GM12878 (cell line): ENCODE results near the gene RPA3. TPM values are rescaled to one million over a fixed set of nuclear protein-coding genes. Genes with fewer than 3 reads are reported as not detected.
A peak's percentile ranks its signal among the peaks of the same experiment; 100 is the strongest.

Experiments
- BHLHE40 ChIP-seq, 2 experiments: fragments of 450-650 bp in 1 of 2; IDR thresholded peaks; 2 replicates each; pipeline ENCODE4 v1.6.1; 2011 to 2017; ENCODE audit warnings: low read depth in 2 of 2, borderline replicate concordance in 1 of 2, improper control_type of control experiment in 1 of 2, low read length in 1 of 2, mild to moderate bottlenecking in 1 of 2
- CBX5 ChIP-seq: sonication (generic); IDR thresholded peaks from 2 replicates; pipeline ENCODE4 v1.6.1; 2016; ENCODE audit warnings: low read depth, moderate library complexity, mild to moderate bottlenecking, inconsistent platforms
- DPF2 ChIP-seq: fragments of 450-650 bp; IDR thresholded peaks from 2 replicates; pipeline ENCODE4 v1.6.1; 2017; ENCODE audit warnings: mild to moderate bottlenecking
- EGR1 ChIP-seq, 2 experiments: IDR thresholded peaks; 1 replicate in 1 of 2; 2 replicates in 1 of 2; pipeline ENCODE4 v1.6.1; 2011 to 2012; ENCODE audit warnings: low read depth in 2 of 2, low read length in 2 of 2, borderline replicate concordance in 1 of 2, mild to moderate bottlenecking in 1 of 2, moderate library complexity in 1 of 2
- EP300 ChIP-seq, 2 experiments: fragments of 150-350 bp in 1 of 2; IDR thresholded peaks; 2 replicates each; pipeline ENCODE4 v1.6.1; 2011 to 2012; ENCODE audit warnings: low read depth in 2 of 2, low read length in 2 of 2, borderline replicate concordance in 1 of 2, improper control_type of control experiment in 1 of 2, inconsistent platforms in 1 of 2; ENCODE audit not compliant: control insufficient read depth in 1 of 2
- FOS ChIP-seq: IDR thresholded peaks from 3 replicates; pipeline ENCODE4 v1.6.1; 2011; ENCODE audit warnings: borderline replicate concordance; ENCODE audit not compliant: insufficient read length; ENCODE audit errors: extremely low read depth
- GABPA ChIP-seq: IDR thresholded peaks from 2 replicates; pipeline ENCODE4 v1.6.1; 2014; ENCODE audit warnings: antibody characterized with exemption, low read depth, mild to moderate bottlenecking, inconsistent platforms
- HCFC1 ChIP-seq: fragments of 150-350 bp; IDR thresholded peaks from 2 replicates; pipeline ENCODE4 v1.6.1; 2014; ENCODE audit warnings: low read length
- MTA2 ChIP-seq: fragments of 450-650 bp; IDR thresholded peaks from 2 replicates; pipeline ENCODE4 v1.6.1; 2016; ENCODE audit warnings: low read depth, mild to moderate bottlenecking, moderate library complexity
- NFIC ChIP-seq: IDR thresholded peaks from 2 replicates; pipeline ENCODE4 v1.6.1; 2012; ENCODE audit warnings: low read depth, mild to moderate bottlenecking, inconsistent platforms, low read length, moderate library complexity
- NRF1 ChIP-seq: conservative IDR thresholded peaks from 2 replicates; pipeline ENCODE4 v1.6.1; 2011; ENCODE audit warnings: mild to moderate bottlenecking, low read depth, low read length, improper control_type of control experiment
- PAX8 ChIP-seq: fragments of 450-650 bp; IDR thresholded peaks from 2 replicates; pipeline ENCODE4 v1.6.1; 2017; ENCODE audit warnings: mild to moderate bottlenecking, moderate library complexity
- PML ChIP-seq: IDR thresholded peaks from 2 replicates; pipeline ENCODE4 v1.6.1; 2012; ENCODE audit warnings: low read length, inconsistent platforms
- RAD21 ChIP-seq: IDR thresholded peaks from 2 replicates; pipeline ENCODE4 v1.6.1; 2011; ENCODE audit warnings: mild to moderate bottlenecking, low read depth, low read length, moderate library complexity; ENCODE audit not compliant: insufficient read depth
- RFX5 ChIP-seq: IDR thresholded peaks from 2 replicates; pipeline ENCODE4 v1.6.1; 2011; ENCODE audit warnings: low read depth, low read length, improper control_type of control experiment
- SMAD1 ChIP-seq: fragments of 450-650 bp; IDR thresholded peaks from 2 replicates; pipeline ENCODE4 v1.6.1; 2018; ENCODE audit warnings: mild to moderate bottlenecking, low read depth; ENCODE audit not compliant: partially characterized antibody
- SMAD5 ChIP-seq: IDR thresholded peaks from 2 replicates; pipeline ENCODE4 v1.6.1; 2016; ENCODE audit warnings: antibody characterized with exemption, low read depth
- SUZ12 ChIP-seq: fragments of 200-600 bp; sonication (generic); IDR thresholded peaks from one replicate; pipeline ENCODE4 v1.6.1; 2018; ENCODE audit warnings: antibody characterized with exemption, mild to moderate bottlenecking; ENCODE audit not compliant: unreplicated experiment
- TCF7 ChIP-seq: IDR thresholded peaks from 2 replicates; pipeline ENCODE4 v1.6.1; 2014; ENCODE audit warnings: antibody characterized with exemption, borderline replicate concordance
- WRNIP1 ChIP-seq: IDR thresholded peaks from 2 replicates; pipeline ENCODE4 v1.6.1; 2011; ENCODE audit warnings: low read depth, low read length, improper control_type of control experiment, borderline replicate concordance
- polyA plus RNA-seq, 11 experiments: library from polyadenylated mRNA; depleted of rRNA in 4 of 11; unstranded in 6 of 11; stranded (reverse) in 5 of 11; fragments of >200 nt; fragmentation: Nextera tagmentation in 4 of 11; fragmentation: Illumina TruSeq in 1 of 11; extraction: Ambion mirVana in 4 of 11; extraction: Trizol in 1 of 11; gene quantifications; 1 replicate in 1 of 11; 2 replicates in 10 of 11; pipeline versions ENCODE4 v1.2.1 to v1.2.3, GENCODE V29; 2011 to 2016; ENCODE audit warnings: inconsistent platforms in 2 of 11, missing spikeins in 2 of 11, low read depth in 1 of 11
- total RNA-seq, 4 experiments: library from RNA; depleted of rRNA in 3 of 4; stranded (reverse); fragments of >200 nt in 3 of 4; fragmentation: Illumina TruSeq in 1 of 4; extraction: Trizol in 1 of 4; gene quantifications; 2 replicates each; pipeline versions ENCODE4 v1.2.1 to v1.2.3, GENCODE V29; 2013 to 2021
- TF ChIP-seq, protein P1 (sequence below): fragments of 450-650 bp; IDR thresholded peaks from 2 replicates; pipeline ENCODE4 v1.6.1; 2017; ENCODE audit warnings: mild to moderate bottlenecking
- TF ChIP-seq, protein P2 (sequence below): fragments of 450-650 bp; IDR thresholded peaks from 2 replicates; pipeline ENCODE4 v1.6.1; 2017; ENCODE audit warnings: antibody characterized with exemption, mild to moderate bottlenecking, moderate library complexity
- TF ChIP-seq, protein P3 (sequence below): fragments of 450-650 bp; IDR thresholded peaks from 2 replicates; pipeline ENCODE4 v1.6.1; 2017; ENCODE audit warnings: low read depth, mild to moderate bottlenecking, moderate library complexity

RPA3 gene
- total and polyA plus RNA-seq, 10 of the 15 experiments (the other 5 are each of a cell fraction or from before 2014, with no cell fraction given): 60.2 to 343 (median 112) TPM

DNA sequence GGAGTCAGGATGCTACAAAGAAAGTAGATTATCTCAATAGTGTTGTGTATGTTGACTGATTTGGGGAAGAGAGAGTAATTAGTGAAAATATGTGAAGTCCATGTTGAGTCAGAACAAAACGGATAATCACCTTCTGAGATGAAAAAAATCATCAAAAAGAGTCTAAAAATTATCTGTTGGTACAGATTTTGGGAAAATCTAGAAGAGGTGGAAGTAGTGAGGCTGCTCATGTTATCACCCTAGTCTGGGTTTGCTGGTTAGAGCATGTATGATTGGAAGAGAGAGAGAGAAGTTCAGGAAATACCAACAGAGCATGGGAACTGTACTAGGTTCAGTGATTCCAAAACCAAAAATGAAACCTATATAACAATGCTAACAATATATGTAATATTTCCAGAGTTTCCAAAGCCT is 12.3 kb downstream of the RPA3 start (continued):
- no peak for TF ChIP-seq FOS
- no peak for TF ChIP-seq RAD21
- peak; percentile 79 to 91 for TF ChIP-seq EP300 (IDR thresholded peaks at IDR 0.05; ENCODE audit: borderline replicate concordance in 1 of 2, control insufficient read depth in 1 of 2, low read depth in 2 of 2, low read length in 2 of 2)
- TF ChIP-seq, protein P1, sequence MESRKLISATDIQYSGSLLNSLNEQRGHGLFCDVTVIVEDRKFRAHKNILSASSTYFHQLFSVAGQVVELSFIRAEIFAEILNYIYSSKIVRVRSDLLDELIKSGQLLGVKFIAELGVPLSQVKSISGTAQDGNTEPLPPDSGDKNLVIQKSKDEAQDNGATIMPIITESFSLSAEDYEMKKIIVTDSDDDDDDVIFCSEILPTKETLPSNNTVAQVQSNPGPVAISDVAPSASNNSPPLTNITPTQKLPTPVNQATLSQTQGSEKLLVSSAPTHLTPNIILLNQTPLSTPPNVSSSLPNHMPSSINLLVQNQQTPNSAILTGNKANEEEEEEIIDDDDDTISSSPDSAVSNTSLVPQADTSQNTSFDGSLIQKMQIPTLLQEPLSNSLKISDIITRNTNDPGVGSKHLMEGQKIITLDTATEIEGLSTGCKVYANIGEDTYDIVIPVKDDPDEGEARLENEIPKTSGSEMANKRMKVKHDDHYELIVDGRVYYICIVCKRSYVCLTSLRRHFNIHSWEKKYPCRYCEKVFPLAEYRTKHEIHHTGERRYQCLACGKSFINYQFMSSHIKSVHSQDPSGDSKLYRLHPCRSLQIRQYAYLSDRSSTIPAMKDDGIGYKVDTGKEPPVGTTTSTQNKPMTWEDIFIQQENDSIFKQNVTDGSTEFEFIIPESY: no peak
- peak; percentile 100 for TF ChIP-seq MTA2
- no peak for TF ChIP-seq PML
- TF ChIP-seq RFX5: no peak
- peak; percentile 90 for TF ChIP-seq NFIC
- TF ChIP-seq TCF7: no peak; the same call in 1 of the 2 replicates
- peak; percentile 24 for TF ChIP-seq SMAD1
- peak; percentile 98 for TF ChIP-seq DPF2
- no peak for TF ChIP-seq GABPA
- peak; percentile 17 to 27; a peak in 2 of 4 replicates for TF ChIP-seq BHLHE40 (IDR thresholded peaks at IDR 0.05; ENCODE audit: borderline replicate concordance in 1 of 2, low read depth in 2 of 2, low read length in 1 of 2)
- TF ChIP-seq SMAD5: no peak
- no peak for TF ChIP-seq NRF1
- no peak for TF ChIP-seq WRNIP1
- no peak for TF ChIP-seq SUZ12
- no peak for TF ChIP-seq PAX8
- TF ChIP-seq, protein P2, sequence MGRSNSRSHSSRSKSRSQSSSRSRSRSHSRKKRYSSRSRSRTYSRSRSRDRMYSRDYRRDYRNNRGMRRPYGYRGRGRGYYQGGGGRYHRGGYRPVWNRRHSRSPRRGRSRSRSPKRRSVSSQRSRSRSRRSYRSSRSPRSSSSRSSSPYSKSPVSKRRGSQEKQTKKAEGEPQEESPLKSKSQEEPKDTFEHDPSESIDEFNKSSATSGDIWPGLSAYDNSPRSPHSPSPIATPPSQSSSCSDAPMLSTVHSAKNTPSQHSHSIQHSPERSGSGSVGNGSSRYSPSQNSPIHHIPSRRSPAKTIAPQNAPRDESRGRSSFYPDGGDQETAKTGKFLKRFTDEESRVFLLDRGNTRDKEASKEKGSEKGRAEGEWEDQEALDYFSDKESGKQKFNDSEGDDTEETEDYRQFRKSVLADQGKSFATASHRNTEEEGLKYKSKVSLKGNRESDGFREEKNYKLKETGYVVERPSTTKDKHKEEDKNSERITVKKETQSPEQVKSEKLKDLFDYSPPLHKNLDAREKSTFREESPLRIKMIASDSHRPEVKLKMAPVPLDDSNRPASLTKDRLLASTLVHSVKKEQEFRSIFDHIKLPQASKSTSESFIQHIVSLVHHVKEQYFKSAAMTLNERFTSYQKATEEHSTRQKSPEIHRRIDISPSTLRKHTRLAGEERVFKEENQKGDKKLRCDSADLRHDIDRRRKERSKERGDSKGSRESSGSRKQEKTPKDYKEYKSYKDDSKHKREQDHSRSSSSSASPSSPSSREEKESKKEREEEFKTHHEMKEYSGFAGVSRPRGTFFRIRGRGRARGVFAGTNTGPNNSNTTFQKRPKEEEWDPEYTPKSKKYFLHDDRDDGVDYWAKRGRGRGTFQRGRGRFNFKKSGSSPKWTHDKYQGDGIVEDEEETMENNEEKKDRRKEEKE: no peak
- TF ChIP-seq CBX5: no peak
- TF ChIP-seq, protein P3, sequence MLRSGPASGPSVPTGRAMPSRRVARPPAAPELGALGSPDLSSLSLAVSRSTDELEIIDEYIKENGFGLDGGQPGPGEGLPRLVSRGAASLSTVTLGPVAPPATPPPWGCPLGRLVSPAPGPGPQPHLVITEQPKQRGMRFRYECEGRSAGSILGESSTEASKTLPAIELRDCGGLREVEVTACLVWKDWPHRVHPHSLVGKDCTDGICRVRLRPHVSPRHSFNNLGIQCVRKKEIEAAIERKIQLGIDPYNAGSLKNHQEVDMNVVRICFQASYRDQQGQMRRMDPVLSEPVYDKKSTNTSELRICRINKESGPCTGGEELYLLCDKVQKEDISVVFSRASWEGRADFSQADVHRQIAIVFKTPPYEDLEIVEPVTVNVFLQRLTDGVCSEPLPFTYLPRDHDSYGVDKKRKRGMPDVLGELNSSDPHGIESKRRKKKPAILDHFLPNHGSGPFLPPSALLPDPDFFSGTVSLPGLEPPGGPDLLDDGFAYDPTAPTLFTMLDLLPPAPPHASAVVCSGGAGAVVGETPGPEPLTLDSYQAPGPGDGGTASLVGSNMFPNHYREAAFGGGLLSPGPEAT: peak; percentile 95
- no peak for TF ChIP-seq EGR1 (IDR thresholded peaks at IDR 0.05; ENCODE audit: borderline replicate concordance in 1 of 2, low read depth in 2 of 2, low read length in 2 of 2)
- no peak for TF ChIP-seq HCFC1
